Astrocyte (in vitro differentiated cells and primary cell): ENCODE results near the gene CWC22. TPM values are rescaled to one million over a fixed set of nuclear protein-coding genes. Genes with fewer than 3 reads are reported as not detected.

ENCODE experiments used
- DNase-seq: peaks from one replicate; pipeline ENCODE4 v3.0.0-alpha.2; 2010; ENCODE audit warnings: low read depth
- FAIRE-seq: peaks from 2 replicates; lab custom pipeline; 2011; peaks lifted over from hg19 to GRCh38; lab: Jason Lieb, UNC
- H2AFZ ChIP-seq: 2 replicates; pipeline ENCODE4 v1.6.0; 2012; ENCODE audit warnings: low read depth, low read length, inconsistent platforms
- H3K27ac ChIP-seq: 2 replicates; pipeline ENCODE4 v1.5.1; 2011; ENCODE audit warnings: low read depth, low read length, inconsistent platforms
- H3K27me3 ChIP-seq: 2 replicates; pipeline ENCODE4 v1.6.0; 2011; ENCODE audit warnings: low read length, inconsistent platforms; ENCODE audit not compliant: insufficient read depth
- H3K36me3 ChIP-seq: 2 replicates; pipeline ENCODE4 v1.5.1; 2011; ENCODE audit warnings: low read length, inconsistent platforms; ENCODE audit not compliant: insufficient read depth
- H3K4me1 ChIP-seq: 2 replicates; pipeline ENCODE4 v1.5.1; 2011; ENCODE audit warnings: low read length, inconsistent platforms; ENCODE audit not compliant: insufficient read depth
- H3K4me2 ChIP-seq: 2 replicates; pipeline ENCODE4 v1.6.0; 2012; ENCODE audit warnings: low read length, inconsistent platforms
- H3K4me3 ChIP-seq: 2 replicates; pipeline ENCODE4 v1.5.1; 2011; ENCODE audit warnings: low read depth, mild to moderate bottlenecking, low read length, inconsistent platforms; ENCODE audit not compliant: insufficient read depth
- H3K79me2 ChIP-seq: 2 replicates; pipeline ENCODE4 v1.6.0; 2012; ENCODE audit warnings: mild to moderate bottlenecking, low read length, inconsistent platforms; ENCODE audit not compliant: insufficient read depth
- H3K9ac ChIP-seq: 2 replicates; pipeline ENCODE4 v1.6.0; 2012; ENCODE audit warnings: mild to moderate bottlenecking, low read length, inconsistent platforms
- H3K9me3 ChIP-seq: 2 replicates; pipeline ENCODE4 v1.5.1; 2012; ENCODE audit warnings: low read depth, mild to moderate bottlenecking, low read length, inconsistent platforms; ENCODE audit not compliant: insufficient read depth
- H4K20me1 ChIP-seq: 2 replicates; pipeline ENCODE4 v1.6.0; 2012; ENCODE audit warnings: low read length, inconsistent platforms; ENCODE audit not compliant: insufficient read depth
- H3K27ac Mint-ChIP-seq: one replicate; pipeline ENCODE4 v1.8.0; 2021; ENCODE audit warnings: mild to moderate bottlenecking, mixed read lengths; ENCODE audit not compliant: unreplicated experiment
- H3K27me3 Mint-ChIP-seq: one replicate; pipeline ENCODE4 v1.8.0; 2021; ENCODE audit warnings: low read depth, mixed read lengths; ENCODE audit not compliant: unreplicated experiment
- H3K36me3 Mint-ChIP-seq: one replicate; pipeline ENCODE4 v1.8.0; 2021; ENCODE audit warnings: low read depth, mixed read lengths; ENCODE audit not compliant: unreplicated experiment
- H3K4me1 Mint-ChIP-seq: one replicate; pipeline ENCODE4 v1.8.0; 2021; ENCODE audit warnings: low read depth, mixed read lengths; ENCODE audit not compliant: unreplicated experiment
- H3K4me3 Mint-ChIP-seq: one replicate; pipeline ENCODE4 v1.8.0; 2021; ENCODE audit warnings: mild to moderate bottlenecking, moderate library complexity, mixed read lengths; ENCODE audit not compliant: unreplicated experiment
- H3K9me3 Mint-ChIP-seq: one replicate; pipeline ENCODE4 v1.8.0; 2021; ENCODE audit warnings: mild to moderate bottlenecking, mixed read lengths; ENCODE audit not compliant: unreplicated experiment
- EZH2 ChIP-seq: IDR thresholded peaks from 2 replicates; pipeline ENCODE4 v1.6.1; 2012; ENCODE audit warnings: mild to moderate bottlenecking, low read length, inconsistent platforms; ENCODE audit not compliant: insufficient read depth
- total RNA-seq: library from RNA; stranded (reverse); gene quantifications from 2 replicates; pipeline ENCODE4 v1.2.1, GENCODE V29; 2021
- TF ChIP-seq, protein P1 (sequence below): IDR thresholded peaks from 2 replicates; pipeline ENCODE4 v1.5.1; 2011; ENCODE audit warnings: low read depth, mild to moderate bottlenecking, inconsistent platforms, low read length, moderate library complexity; ENCODE audit not compliant: insufficient read depth

Gene CWC22
- total RNA-seq, 1 donor from 2014 or later = 13.5 TPM

DNA sequence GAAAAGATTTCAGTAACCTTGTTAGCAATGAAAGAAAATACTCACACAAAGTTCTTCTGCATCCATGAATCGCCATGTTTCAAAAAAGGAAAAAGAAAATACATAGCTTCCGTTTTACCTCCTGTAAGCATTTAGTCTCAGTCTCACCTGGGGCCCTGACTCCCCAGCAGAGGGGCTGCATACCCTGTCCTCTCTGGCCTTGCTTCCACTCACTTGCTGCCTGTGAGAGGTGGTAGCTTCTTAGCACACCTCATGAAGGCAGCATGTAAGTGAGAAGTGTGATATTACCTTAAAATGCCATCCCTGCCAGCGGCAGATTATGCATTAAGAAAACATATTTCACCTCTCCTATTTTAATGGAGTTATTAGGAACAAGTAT lies 96.4 kb downstream of the CWC22 start:
- H3K79me2 ChIP-seq = no peaks in the 10 kb centered on the region
- H3K4me1 Mint-ChIP-seq = no peaks in the 10 kb centered on the region
- no peaks in the 10 kb centered on the region for H3K9me3 ChIP-seq
- H3K27ac ChIP-seq = no peak overlapping the region
- H3K4me3 ChIP-seq = no peak overlapping the region
- H3K27ac Mint-ChIP-seq = no peak overlapping the region
- H3K27me3 Mint-ChIP-seq = no peaks in the 10 kb centered on the region
- H3K36me3 Mint-ChIP-seq = no peaks in the 10 kb centered on the region
- H3K9me3 Mint-ChIP-seq = no peaks in the 10 kb centered on the region
- TF ChIP-seq EZH2 = no peak
- TF ChIP-seq, protein P1, sequence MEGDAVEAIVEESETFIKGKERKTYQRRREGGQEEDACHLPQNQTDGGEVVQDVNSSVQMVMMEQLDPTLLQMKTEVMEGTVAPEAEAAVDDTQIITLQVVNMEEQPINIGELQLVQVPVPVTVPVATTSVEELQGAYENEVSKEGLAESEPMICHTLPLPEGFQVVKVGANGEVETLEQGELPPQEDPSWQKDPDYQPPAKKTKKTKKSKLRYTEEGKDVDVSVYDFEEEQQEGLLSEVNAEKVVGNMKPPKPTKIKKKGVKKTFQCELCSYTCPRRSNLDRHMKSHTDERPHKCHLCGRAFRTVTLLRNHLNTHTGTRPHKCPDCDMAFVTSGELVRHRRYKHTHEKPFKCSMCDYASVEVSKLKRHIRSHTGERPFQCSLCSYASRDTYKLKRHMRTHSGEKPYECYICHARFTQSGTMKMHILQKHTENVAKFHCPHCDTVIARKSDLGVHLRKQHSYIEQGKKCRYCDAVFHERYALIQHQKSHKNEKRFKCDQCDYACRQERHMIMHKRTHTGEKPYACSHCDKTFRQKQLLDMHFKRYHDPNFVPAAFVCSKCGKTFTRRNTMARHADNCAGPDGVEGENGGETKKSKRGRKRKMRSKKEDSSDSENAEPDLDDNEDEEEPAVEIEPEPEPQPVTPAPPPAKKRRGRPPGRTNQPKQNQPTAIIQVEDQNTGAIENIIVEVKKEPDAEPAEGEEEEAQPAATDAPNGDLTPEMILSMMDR = no peak
- no peak overlapping the region for H3K4me3 Mint-ChIP-seq
- H3K9ac ChIP-seq = no peak overlapping the region
- no peaks in the 10 kb centered on the region for H3K27me3 ChIP-seq
- no peaks in the 10 kb centered on the region for H3K36me3 ChIP-seq
- H2AFZ ChIP-seq = no peak overlapping the region
- no peaks in the 10 kb centered on the region for H4K20me1 ChIP-seq
- FAIRE-seq (no peak), DNase-seq (no peak)
- H3K4me1 ChIP-seq = no peaks in the 10 kb centered on the region
- no peak overlapping the region for H3K4me2 ChIP-seq

DNA sequence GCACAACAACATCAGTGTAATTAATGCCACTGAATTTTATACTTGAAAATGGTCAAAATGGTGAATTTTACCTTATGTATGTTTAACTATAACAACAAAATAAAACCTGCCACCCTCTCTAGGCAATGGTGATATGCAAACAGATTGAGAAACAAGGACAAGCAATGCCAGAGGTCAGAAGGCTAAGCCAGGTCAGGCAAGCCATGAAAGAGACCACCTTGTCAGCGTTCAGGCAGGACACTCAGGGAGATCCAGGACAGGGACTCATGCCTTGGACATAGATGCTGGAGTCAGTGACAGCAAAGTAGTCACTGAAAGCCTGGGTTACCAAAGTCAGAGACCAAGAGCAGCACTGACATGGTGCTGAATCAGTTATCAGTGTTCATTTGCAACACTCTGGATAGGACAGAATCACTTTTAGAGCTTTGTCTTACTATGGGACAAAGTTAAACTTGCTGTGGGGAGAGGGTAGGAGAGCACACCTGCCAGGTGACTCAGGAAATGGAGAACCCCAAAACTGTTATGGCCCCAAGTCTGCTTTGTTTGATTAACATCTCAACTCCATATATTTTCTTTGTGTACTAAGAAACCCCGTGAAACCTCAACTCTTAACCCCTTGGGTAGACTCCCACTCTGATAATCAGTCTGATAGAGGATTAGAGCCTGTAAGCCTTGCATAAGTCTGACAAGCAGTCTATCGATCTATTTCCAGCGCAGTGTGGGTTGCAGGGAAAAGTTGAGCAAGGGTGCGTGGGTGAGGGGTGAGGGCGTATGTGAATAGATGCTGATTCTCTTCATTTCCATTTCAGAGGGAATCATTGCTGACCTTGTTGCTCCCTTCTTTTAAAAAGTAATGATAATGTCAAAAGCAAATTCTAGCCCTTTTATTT lies 97.0 kb downstream of the CWC22 start:
- no peak overlapping the region for H3K27ac Mint-ChIP-seq

More for the DNA sequence above, 97.0 kb downstream of the CWC22 start:
- no peaks in the 10 kb centered on the region for H3K79me2 ChIP-seq
- no peak for FAIRE-seq
- H3K4me3 ChIP-seq = no peak overlapping the region
- H4K20me1 ChIP-seq = no peaks in the 10 kb centered on the region
- Mint-ChIP-seq H3K36me3 (no peaks in the 10 kb centered on the region), H3K4me3 (no peak overlapping the region), H3K9me3 (no peaks in the 10 kb centered on the region), H3K27me3 (no peaks in the 10 kb centered on the region), H3K4me1 (no peaks in the 10 kb centered on the region)
- no peaks in the 10 kb centered on the region for H3K9me3 ChIP-seq
- H3K27me3 ChIP-seq = no peaks in the 10 kb centered on the region
- H2AFZ ChIP-seq = no peak overlapping the region
- no peak for DNase-seq
- TF ChIP-seq, protein P1 = no peak
- TF ChIP-seq EZH2 = no peak
- no peak overlapping the region for H3K27ac ChIP-seq
- no peaks in the 10 kb centered on the region for H3K36me3 ChIP-seq
- no peaks in the 10 kb centered on the region for H3K4me1 ChIP-seq
- no peak overlapping the region for H3K4me2 ChIP-seq
- no peak overlapping the region for H3K9ac ChIP-seq
